ENCODE results near the gene RHOBTB3.

Gene RHOBTB3

GRCh38 chr5:95771892-95772291, 40.8 kb downstream of the RHOBTB3 start:
- no peak for DNase-seq

DNA sequence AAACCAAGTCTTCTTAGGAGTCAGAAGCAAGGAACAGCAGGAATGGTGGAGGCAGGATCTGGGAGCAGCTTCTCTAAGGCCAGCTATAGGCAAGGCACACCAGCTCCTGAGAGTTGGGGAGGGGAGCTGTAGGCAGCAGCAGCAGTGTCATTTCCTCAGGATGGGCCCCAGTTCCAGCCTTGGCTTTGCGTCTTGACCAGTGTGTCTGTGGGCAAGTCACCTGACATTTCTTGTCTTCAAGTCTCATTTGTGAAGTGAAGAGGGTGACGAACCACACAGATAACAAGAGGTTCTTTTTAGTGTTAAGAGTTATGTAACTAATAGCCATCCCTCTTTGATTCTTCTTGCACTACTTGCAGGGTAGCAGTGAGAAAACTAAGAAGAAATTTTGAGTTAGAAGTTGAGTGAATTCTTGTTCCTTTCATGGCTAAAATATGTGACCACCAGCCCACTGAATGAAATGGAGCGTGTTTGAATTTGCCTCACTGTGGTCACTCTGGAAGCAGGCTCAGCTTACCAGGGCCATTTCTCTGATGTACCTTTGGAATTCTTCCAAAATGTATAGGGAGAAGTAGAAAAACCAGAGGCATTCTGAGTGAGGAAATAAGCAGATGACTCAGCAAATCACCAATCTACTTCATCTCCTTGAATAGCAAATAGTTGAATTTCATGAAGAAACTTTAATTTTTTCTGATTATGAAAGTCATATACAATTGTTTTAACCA, 42.4 kb downstream of the RHOBTB3 start:
- no peak for DNase-seq

DNA sequence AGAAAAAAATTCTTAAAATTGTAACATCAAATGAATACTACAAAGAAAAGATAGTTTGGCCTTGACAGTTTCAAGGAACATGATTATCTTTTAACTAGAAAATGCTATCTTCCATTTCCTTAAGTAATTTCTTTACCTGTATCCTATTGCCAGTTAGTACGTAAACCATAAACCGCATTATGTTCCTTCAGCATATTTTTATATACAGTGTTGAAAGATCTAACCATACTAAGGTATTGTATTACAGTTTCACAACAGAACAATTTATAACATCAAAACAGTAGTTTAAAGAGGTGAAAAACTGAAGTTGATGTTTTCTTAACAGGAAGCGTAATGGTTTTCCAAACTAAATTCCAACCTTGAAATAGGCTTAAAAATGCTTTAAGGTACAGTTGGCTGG, 46.3 kb downstream of the RHOBTB3 start:
- no peak for DNase-seq

DNA sequence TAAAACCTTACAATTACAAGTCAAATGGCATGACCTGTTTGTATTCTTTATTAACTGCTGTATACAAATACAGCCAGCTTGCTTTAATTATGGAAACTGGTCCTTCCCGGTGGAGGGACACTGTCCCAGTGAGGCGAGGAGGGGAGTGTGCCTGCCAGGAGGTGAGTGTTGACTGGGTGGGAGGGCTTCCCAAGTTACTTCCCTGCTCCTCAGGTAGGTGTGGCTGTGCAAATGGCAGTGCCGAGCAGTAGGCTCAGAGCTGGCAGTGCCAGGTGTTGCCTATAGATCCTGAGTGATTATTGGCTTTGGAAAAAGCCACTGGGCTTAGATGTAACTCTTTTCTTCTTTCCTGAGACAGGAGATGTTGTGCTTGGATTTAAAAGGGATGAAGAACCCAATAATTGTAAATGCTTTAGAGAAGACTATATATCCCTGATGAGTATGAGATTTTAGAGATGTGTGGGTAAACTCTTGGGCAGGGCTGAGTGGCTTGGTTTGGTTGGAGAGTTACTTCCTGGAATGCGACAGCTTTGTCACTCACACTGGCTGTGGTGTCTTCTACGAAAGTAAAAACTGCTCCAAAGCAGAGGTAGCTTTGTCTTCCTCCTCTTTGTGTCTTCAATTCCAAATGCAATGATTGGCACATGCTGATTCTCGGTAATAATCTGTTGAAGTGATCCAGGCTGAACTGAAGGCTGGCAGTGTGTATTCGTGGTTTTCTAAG, 47.7 kb downstream of the RHOBTB3 start:
- no peak for DNase-seq

DNA sequence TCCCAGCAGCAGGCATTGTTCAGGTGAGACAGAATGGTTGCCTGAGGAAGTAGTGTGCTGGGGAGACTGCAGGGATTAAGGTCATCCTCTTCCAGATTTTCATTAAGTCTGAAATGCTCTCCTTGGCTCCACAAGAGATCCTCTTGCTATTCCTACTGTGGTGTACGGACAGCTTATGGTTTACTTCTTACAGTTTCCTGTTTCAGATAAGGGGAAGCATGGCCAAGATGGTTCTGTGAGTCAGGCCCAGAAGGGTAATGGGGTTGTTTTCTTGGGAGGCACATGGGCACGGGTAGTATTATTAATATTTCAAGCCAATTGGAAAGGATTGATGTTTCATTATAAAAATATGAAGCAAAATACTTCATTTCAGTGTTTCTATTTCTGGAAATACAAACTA, 48.5 kb downstream of the RHOBTB3 start:
- no peak for DNase-seq

DNA sequence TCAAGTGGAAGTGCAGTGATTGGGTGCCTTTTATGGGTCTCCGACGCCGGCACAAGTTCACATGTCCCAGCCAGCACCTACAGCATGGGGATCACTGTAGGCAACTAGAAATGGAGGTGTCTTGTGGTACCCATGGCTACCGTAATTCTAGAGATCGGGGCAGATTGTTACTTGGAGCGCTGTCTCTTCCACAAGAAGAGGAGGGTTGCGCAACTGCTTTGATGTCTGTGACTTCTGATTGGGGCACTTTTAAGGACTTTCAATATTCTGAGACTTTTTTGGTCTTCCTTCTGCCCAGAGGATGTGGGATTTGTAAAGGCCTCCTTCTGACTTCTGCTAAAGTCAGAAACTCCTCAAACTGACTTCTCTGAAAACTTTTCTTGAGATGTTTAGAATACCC, 49.5 kb downstream of the RHOBTB3 start:
- DNase-seq = no peak

DNA sequence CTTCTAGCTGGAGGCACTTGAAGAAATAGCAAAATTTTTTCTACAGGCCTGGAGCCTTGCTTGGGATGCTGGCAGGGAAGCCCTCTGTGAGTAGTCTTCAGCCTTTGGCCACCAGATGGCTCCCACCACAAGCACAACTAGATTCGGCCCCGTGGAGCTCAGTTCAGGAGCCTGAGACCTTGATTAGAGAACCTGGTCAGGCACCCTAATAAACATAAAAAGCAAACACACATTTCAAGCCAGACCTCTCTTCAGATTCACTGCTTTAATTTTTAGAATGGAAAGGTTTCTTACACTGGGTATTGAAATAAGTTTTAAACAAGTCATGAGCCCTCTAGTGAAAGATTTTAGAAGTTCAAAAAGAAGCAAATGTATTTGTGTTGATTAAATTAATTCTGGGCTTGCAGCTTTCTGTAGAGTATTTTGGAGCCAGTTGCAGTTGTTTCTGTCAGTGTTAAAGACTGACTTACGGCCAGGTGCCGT, 50.0 kb downstream of the RHOBTB3 start:
- DNase-seq = peak; percentile 4

GRCh38 chr5:95782181-95782580, 51.0 kb downstream of the RHOBTB3 start:
- no peak for DNase-seq

GRCh38 chr5:95783661-95784060, 52.5 kb downstream of the RHOBTB3 start:
- DNase-seq = no peak

DNA sequence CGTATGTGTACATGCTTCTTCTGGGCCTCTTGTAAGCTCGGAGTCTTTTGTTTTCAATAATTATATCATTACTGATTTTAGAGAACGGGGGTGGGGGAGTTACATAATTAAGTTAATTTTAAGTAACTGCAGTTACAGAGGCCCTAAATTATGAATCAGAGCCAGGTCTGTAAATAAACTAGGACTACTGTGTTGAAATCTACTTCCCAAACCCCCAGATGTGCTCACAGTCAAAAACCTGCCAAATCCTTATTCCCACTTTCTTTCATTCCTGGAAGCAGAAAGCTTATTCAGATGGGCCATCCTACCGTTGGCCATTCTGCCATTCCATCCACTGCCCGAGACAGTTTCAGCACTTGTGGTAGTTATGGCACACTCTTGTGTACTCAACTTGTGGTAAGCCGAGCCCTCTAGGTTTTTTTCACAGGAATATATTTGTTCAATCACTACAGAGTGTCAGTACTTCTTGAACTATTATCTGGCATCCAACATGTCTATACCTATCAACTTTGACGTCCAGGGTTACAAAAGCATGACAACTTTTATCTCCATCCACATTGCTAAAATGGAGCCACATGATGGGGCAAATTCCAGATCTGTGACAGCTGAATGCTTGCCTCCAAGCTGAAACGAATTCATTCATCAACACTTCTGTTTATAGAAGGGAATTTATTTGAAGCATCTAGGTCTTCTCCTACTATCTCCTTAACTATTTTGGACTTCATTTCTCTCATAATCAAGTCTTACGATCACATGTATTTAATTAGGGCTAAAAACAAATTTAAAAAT, 53.6 kb downstream of the RHOBTB3 start:
- no peak for DNase-seq

DNA sequence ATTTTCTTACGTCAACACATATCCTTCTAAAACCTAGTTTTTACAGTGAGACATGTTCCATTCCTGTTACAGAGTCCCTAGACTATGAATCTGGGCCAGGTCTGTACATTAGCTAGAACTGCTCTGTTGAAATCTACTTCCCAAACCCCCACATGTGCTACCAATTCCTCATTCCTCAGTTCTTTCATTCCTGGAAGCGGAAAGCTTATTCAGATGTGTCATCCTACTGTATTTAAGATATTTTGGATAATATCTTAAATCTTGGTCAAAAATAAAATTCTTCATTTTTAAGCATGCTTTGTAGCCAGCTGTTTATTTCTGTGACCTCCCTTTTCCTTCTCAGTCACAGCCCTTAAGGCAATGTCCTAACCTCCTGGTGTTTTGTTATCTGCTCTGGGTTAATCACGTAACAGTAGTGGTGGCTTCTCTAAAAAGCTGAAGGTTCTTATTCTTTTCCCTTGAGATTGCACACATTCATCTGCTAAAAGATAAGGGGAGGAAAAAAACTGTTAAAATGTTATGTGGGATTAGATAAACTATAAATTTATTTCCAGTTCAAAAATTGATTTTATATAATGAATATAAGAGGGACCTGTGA, 55.8 kb downstream of the RHOBTB3 start:
- no peak for DNase-seq

DNA sequence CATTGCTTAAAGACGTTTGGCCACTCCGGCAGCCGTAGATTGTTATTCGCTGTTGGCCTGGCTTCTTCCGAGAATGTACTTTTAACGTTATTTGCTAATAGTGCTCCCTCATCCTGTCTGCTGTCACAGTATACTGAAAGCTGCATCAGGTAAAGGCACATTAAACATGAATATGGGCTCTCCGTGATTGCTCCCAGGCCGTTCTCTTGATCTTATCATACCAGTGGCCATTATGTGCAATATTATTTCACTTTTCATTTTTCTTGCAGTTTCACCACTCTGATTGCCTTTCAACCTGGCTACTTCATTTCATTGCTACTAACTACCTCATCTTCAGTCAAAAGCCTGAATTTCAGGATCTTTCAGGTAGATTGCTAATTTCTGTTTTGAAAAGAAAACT, 57.4 kb downstream of the RHOBTB3 start:
- no peak for DNase-seq

GRCh38 chr5:95791751-95792150, 60.6 kb downstream of the RHOBTB3 start:
- no peak for DNase-seq

DNA sequence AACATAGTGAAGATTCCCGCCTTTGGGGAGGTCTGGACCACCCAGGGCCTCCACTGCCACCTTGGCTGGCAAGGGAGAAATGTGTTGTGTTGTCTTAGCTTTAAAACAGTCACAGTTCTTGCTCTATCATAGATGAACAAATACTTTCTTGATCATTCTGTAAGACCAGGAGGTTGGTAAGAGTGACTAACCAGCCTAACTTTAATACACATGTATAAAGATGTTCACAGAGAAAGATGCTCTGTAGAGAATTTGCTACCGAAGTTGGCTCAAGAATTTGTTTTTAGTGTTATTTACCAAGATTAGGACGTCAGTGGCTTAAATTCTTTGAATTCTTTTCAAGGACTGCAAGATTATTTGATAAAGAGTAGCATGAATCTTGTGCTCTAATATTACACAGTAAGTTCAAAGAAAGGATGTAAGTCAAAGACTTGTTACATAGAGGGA, 63.0 kb downstream of the RHOBTB3 start:
- DNase-seq = no peak

DNA sequence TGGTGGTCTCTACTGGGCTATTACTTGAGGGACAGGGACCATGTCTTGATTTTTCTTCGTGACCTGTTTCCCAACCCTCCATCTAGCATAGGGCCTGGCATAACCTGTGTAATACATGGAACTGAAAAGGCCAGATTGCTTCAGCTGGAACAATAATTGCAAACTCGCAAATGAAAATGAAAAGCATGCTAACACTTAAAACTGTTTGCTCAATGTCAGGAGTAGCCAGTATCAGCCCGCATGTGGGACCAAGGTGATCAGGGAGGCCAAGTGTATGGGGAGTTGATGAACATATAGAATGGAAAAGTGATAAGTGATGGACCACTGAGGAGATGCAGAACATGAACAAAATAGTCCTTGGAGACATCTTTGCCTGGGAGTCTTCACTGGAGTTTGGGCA, 66.2 kb downstream of the RHOBTB3 start:
- no peak for DNase-seq

GRCh38 chr5:95798048-95798447, 66.9 kb downstream of the RHOBTB3 start:
- no peak for DNase-seq

GRCh38 chr5:95798545-95798944, 67.4 kb downstream of the RHOBTB3 start:
- no peak for DNase-seq

DNA sequence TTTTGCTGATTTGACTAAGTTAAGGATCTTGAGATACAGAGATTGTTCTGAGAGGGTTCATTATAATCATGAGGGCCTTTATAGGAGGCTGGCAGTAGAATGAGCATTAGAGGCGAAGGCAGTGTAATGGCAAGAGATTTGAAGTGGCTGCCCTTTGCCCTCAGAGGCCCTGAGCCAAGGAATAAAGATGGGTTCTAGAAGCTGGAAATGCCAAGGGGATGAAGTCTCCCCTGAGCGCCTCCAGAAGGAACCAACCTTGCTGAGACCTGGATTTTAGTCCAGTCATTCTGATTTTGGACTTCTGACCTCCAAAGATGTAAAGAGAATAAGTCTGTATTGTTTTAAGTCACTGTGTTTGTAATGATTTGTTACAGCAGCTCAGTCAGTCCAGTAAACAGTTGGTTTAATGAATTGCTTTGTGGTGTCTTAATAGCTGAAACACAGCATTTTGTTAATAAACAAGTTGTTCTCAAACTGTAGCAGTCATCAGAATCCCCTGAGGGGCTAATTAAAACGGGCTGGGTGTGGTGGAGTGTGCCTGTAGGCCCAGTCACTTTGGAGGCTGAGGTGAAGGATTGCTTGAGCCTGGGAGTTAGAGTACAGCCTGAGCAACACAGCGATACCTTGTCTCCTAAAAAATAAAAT, 68.2 kb downstream of the RHOBTB3 start:
- DNase-seq = no peak

GRCh38 chr5:95800553-95800952, 69.4 kb downstream of the RHOBTB3 start:
- DNase-seq = no peak

- DNase-seq = no peak
Measured at GRCh38 chr5:95801532-95801931, 70.4 kb downstream of the RHOBTB3 start.

- no peak for DNase-seq
Measured at GRCh38 chr5:95801961-95802360, 70.8 kb downstream of the RHOBTB3 start.

- DNase-seq = no peak
Measured at GRCh38 chr5:95803271-95804148, 72.4 kb downstream of the RHOBTB3 start.

Data from NCI-H526 treated with DMSO at 0.1 percent for 48 hours (cell line).